ENCODE measurements around the gene XPO6. TPM values are rescaled to one million over a fixed set of nuclear protein-coding genes. Genes with fewer than 3 reads are reported as not detected.

Gene XPO6
- total RNA-seq, 1 experiment from 2014 or later, result 162 TPM

- Histone ChIP-seq H3K4me1 (ENCODE audit: control insufficient read depth in 1 of 2, insufficient read depth in 2 of 2, low read length in 2 of 2) (no peaks in the 10 kb centered on the region), H3K9me3 (ENCODE audit: control insufficient read depth in 1 of 2, insufficient read depth in 1 of 2, low read depth in 1 of 2, low read length in 2 of 2) (no peaks in the 10 kb centered on the region), H2AFZ (ENCODE audit: low read depth, low read length, poor library complexity, severe bottlenecking) (no peak overlapping the region), H3K4me2 (ENCODE audit: low read length) (no peak overlapping the region), H4K20me1 (ENCODE audit: insufficient read depth) (no peaks in the 10 kb centered on the region), H3K79me2 (ENCODE audit: insufficient read depth, low read length) (no peaks in the 10 kb centered on the region), H3K4me3 (replicated peaks in 1 of 2; ENCODE audit: low read depth in 1 of 2, low read length in 2 of 2) (no peak overlapping the region), H3K9me2 (ENCODE audit: insufficient read depth) (no peaks in the 10 kb centered on the region), H3K27me3 (ENCODE audit: insufficient read depth, low read length) (no peaks in the 10 kb centered on the region), H3K36me3 (ENCODE audit: control insufficient read depth in 1 of 2, insufficient read depth in 2 of 2, low read length in 2 of 2) (no peaks in the 10 kb centered on the region), H3K27ac (ENCODE audit: low read depth, low read length) (no peak overlapping the region), H3K9ac (ENCODE audit: low read length) (no peak overlapping the region)
- DNase-seq (ENCODE audit: low read depth, low spot score) (no peak), ATAC-seq (no peak)
- no peak for TF ChIP-seq POLR2A (IDR thresholded peaks at IDR 0.05; ENCODE audit: borderline replicate concordance, extremely low read depth, insufficient read depth, insufficient read length)
- no peak for TF ChIP-seq ZNF274 (IDR thresholded peaks at IDR 0.05; ENCODE audit: low read depth, low read length)
- no peak for TF ChIP-seq EZH2phosphoT487 (IDR thresholded peaks at IDR 0.05; ENCODE audit: borderline replicate concordance)
- no peak for TF ChIP-seq REST (IDR thresholded peaks at IDR 0.05; ENCODE audit: low read depth)
- no peak for TF ChIP-seq EZH2 (IDR thresholded peaks at IDR 0.05)
- TF ChIP-seq CEBPB (IDR thresholded peaks at IDR 0.05; ENCODE audit: low read depth), result no peak
- no peak for TF ChIP-seq SIN3A (IDR thresholded peaks at IDR 0.05; ENCODE audit: low read depth)
- TF ChIP-seq RAD21 (IDR thresholded peaks at IDR 0.05; ENCODE audit: low read depth), result no peak
- no peak for TF ChIP-seq FOSL1 (IDR thresholded peaks at IDR 0.05; ENCODE audit: low read depth)
- no peak for TF ChIP-seq EGR1 (IDR thresholded peaks at IDR 0.05; ENCODE audit: low read depth)
- TF ChIP-seq YY1 (IDR thresholded peaks at IDR 0.05; ENCODE audit: extremely low read depth, insufficient replicate concordance, low read depth, low read length), result no peak
- no peak for TF ChIP-seq ZFX (IDR thresholded peaks at IDR 0.05)
- TF ChIP-seq ZBTB33 (IDR thresholded peaks at IDR 0.05; ENCODE audit: extremely low read depth, insufficient replicate concordance, low read length), result no peak
- no peak for TF ChIP-seq SRF (IDR thresholded peaks at IDR 0.05; ENCODE audit: low read depth)
- no peak for TF ChIP-seq CBX3 (IDR thresholded peaks at IDR 0.05; ENCODE audit: low read depth)
- CTCF ChIA-PET, result no interaction called here
- RAD21 ChIA-PET (ENCODE audit: low non-redundant PET in 1 of 2, low total read pairs in 2 of 2, uncharacterized antibody in 2 of 2, unreplicated experiment in 2 of 2), result no interaction called here
- no TSS peak for BruUV-seq (replicated peaks)
- POLR2A ChIA-PET, result no interaction called here
- intact Hi-C loops (cut with micrococcal nuclease), result no loop called here
Observed at GRCh38 chr16:28082624-28083023, 129.1 kb downstream of the XPO6 start.

Measured in HCT116 (cell line).